HAP-1 (cell line): ENCODE results near the gene PNMA5.
"Not testable (repeated sequence)": the region's sequence is repeated elsewhere in the genome, so short reads cannot be mapped to it uniquely, and the experiment has no call there.

Source experiments
- DNase-seq, 2 experiments: peaks; one replicate each; pipeline ENCODE4 v3.0.0-alpha.2; 2016 to 2020; ENCODE audit warnings: low spot score in 2 of 2
- H3K27me3 ChIP-seq: fragments of 250-450 bp; sonication (Bioruptor Pico); 2 replicates; pipeline ENCODE4 v1.5.1; 2020; ENCODE audit warnings: low read depth, mild to moderate bottlenecking, moderate library complexity
- H3K36me3 ChIP-seq: fragments of 250-450 bp; sonication (Bioruptor Pico); replicated peaks from 2 replicates; pipeline ENCODE4 v1.5.1; 2020; ENCODE audit warnings: mild to moderate bottlenecking
- H3K4me1 ChIP-seq: fragments of 250-450 bp; sonication (Bioruptor Pico); 2 replicates; pipeline ENCODE4 v1.5.1; 2020; ENCODE audit warnings: mild to moderate bottlenecking
- H3K4me3 ChIP-seq: fragments of 250-450 bp; sonication (Bioruptor Pico); 2 replicates; pipeline ENCODE4 v1.5.1; 2020; ENCODE audit warnings: mild to moderate bottlenecking, moderate library complexity
- H3K9me3 ChIP-seq: fragments of 250-450 bp; sonication (Bioruptor Pico); 2 replicates; pipeline ENCODE4 v1.5.1; 2020; ENCODE audit warnings: mild to moderate bottlenecking, moderate library complexity
- in situ Hi-C: fragments of 300-500 bp; cut with MboI; formaldehyde crosslinking; loops from 3 replicates; pipeline ENCODE4 v1.14.3; 2020; ENCODE audit warnings: low sequenced_read_pairs, inconsistent platforms, mixed read lengths

The PNMA5 gene

DNA sequence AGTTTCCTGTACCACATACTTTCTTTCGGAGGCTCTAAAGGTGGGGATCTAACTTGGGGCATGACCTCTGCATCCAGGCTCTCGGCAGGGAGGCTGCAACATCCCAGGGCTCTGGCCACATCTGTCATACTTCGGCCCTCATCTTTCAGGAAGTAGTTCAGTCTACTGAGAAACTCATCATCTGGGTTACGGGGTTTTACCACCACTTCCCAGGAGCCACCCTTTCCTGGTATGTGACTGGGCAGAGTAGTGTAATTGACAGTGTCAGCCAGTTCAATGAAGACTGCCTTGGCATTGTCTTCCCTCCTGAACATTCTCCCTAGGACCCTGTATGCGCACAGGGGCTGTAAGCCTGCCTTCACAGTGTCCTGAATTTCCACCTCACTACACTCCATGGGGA lies 2.8 kb downstream of the PNMA5 start:
- Histone ChIP-seq H3K4me1 (no peaks in the 10 kb centered on the region), H3K4me3 (no peak overlapping the region), H3K27me3 (no peaks in the 10 kb centered on the region), H3K9me3 (no peaks in the 10 kb centered on the region), H3K36me3 (no peaks in the 10 kb centered on the region)
- no peak for DNase-seq
- in situ Hi-C loops = no loop called here

DNA sequence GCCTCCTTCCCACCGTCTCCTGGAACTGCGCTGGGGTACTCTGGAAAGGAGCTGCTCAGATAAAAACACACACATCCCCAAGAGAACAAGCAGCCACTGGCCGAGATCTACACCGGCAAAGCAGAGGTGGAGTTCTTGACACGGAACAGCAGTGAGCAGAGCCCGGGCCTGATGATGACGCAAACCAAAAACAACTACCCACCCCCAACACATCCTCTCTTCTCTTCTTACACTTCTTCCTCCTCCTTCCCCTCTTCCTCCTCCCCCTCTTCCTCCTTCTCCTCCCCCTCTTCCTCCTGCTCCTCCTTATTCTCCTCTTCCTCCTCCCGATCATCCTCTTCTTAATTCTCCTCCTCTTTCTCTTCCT lies 4.6 kb downstream of the PNMA5 start:
- in situ Hi-C loops = no loop called here
- no peak overlapping the region for H3K4me3 ChIP-seq
- no peaks in the 10 kb centered on the region for H3K36me3 ChIP-seq
- H3K4me1 ChIP-seq = no peaks in the 10 kb centered on the region
- DNase-seq = no peak
- H3K9me3 ChIP-seq = no peaks in the 10 kb centered on the region
- no peaks in the 10 kb centered on the region for H3K27me3 ChIP-seq

DNA sequence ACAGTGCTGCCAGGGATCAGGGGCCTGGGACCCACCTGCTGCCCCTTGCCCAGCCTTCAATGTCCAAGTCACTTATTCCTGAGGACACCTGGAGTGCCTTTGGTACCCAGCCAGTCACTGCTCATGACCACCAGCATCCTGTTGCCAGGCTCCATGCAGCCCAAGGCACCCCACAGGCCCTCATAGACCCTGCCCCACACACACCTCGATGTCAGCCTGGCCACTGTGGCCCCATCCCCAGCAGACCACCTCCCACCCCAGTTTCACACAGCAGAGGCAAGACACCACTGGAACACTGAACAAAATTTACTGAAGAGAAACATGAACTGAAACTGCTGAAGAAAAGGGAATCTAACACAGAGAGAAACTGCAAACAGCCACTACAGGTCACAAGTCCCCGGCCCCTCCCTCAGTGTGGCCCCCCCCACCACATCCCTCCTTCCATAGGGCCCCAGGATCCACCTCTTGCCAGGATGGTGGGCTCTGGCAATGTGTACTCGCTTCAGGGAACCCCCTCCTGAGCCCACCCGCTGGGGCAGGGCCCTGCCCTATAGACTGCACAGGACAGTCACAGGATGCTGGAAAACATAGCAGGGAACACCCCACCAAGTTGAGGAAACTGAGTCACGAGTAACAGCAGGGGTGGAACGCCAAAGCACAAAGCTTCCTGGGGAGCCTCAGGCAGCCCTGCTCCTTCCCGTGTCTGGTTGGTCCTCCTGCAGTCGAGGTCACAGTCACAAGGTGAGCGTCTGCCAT lies 5.2 kb downstream of the PNMA5 start:
- H3K4me1 ChIP-seq = no peaks in the 10 kb centered on the region
- in situ Hi-C loops = no loop called here
- H3K9me3 ChIP-seq = no peaks in the 10 kb centered on the region
- H3K4me3 ChIP-seq = no peak overlapping the region
- no peaks in the 10 kb centered on the region for H3K27me3 ChIP-seq
- H3K36me3 ChIP-seq = no peaks in the 10 kb centered on the region
- no peak for DNase-seq

DNA sequence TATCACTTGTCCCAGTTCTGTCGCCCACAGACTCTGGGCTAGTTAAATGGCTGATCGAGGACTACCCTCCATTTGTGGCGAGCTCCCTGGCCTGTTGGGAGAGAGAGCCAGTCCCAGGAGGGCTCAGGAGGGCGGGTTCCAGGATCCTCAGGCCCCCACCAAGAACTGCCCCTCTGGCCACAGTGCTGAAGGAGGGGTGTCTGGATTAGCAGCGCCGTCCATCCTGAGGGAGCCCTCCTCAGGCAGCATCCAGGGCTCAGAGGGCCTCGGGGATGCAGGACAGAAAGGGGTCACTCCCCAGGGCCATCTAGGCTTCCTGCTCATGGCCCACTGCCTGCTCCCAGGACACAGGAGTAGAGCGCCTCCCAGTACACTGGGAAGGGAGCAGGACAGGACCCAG lies 6.1 kb downstream of the PNMA5 start:
- H3K36me3 ChIP-seq = no peaks in the 10 kb centered on the region
- H3K27me3 ChIP-seq = no peaks in the 10 kb centered on the region
- no peak for DNase-seq
- no peaks in the 10 kb centered on the region for H3K9me3 ChIP-seq
- H3K4me3 ChIP-seq = no peak overlapping the region
- in situ Hi-C loops = no loop called here
- H3K4me1 ChIP-seq = no peaks in the 10 kb centered on the region

DNA sequence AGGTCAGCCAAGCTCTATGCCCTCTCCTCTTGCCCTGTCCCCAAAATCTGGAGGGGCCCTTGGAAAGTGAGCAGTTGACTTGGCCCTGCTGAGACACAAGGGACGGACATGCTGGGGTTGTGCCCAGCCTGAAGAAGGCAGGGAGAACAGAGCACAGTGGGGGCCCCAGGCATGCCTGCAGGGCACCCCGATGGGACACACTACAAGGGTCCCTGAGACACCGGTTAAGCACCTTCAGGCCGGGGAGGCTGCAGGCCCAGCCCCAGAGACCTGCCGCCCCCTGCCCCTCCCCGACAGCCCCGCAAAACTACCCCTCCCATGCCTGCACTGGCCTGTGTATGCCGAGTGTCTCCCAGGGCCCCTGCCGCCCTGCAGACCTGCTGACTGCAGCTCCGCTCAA lies 6.8 kb downstream of the PNMA5 start:
- in situ Hi-C loops, H3K36me3 ChIP-seq: not testable (repeated sequence)

DNA sequence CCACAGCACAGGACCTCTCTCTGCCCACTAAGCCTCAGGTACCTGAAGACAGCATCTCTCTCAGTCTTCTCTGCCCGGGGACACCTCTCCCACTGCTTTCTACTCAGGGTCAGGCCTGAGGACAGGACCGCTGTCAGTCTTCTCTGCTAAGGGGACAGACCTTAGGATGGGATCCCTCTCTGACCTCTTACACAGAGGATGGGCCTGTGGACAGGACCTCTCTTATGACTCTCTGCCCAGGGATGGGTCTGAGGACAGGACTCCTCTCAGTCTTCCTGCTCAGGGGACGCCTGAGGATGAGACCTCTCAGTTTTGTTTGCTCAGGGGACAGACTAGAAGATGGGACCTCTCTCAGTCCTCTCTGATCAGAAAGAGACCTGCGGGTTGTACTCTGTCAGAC lies 8.5 kb downstream of the PNMA5 start:
- not testable (repeated sequence) for H3K4me1 ChIP-seq, H3K36me3 ChIP-seq, DNase-seq

More for the DNA sequence above, 6.8 kb downstream of the PNMA5 start:
- not testable (repeated sequence) for H3K4me3 ChIP-seq, DNase-seq, H3K4me1 ChIP-seq, H3K27me3 ChIP-seq, H3K9me3 ChIP-seq

DNA sequence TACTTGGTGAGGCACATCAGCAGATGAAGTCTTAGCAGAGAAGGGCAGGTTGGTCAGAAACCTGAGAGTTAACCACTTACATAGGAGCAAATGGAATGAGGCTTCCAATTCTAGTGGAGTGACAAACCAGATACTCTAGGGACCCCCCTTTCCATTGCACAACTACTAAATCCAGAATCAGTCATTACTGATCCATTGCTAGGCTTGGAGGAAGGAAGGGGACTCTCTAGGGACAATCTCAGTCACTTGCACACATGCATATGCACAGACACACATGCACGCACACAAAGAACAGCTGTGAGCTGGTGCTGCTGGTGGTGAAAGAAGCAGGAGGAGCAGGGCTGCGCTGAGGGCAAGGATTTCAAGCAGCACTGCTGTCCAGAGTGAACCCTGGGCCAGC lies 25.7 kb downstream of the PNMA5 start:
- Histone ChIP-seq H3K4me1 (no peaks in the 10 kb centered on the region), H3K36me3 (no peaks in the 10 kb centered on the region), H3K4me3 (no peak overlapping the region), H3K9me3 (no peaks in the 10 kb centered on the region), H3K27me3 (no peaks in the 10 kb centered on the region)
- in situ Hi-C loops = loop anchor here (25.0 kb wide), 2 partner anchors 694 to 1569 kb away; partner anchors contain the start of genes G6PD, IKBKG and PNCK
- DNase-seq = no peak

More for the DNA sequence above, 8.5 kb downstream of the PNMA5 start:
- in situ Hi-C loops, H3K4me3 ChIP-seq, H3K9me3 ChIP-seq, H3K27me3 ChIP-seq: not testable (repeated sequence)

DNA sequence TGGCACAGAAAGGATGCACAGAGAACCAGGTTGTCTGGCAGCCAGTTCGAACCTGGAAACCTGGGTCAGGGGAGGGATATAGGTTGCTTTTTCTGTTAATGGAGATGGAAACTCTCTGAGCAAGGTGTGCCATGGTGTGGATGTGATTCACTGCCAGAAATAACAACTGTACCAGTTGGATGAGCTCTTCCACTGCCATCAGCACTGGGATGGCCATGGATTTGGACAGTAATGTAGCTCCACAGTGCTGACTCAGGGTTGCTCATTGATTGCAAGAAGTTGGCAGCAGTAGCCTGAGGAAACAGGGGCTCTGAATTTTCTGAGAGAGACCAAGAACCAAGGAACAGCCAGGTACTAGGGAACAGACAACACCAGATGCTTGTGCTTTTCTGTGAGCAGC lies 33.8 kb downstream of the PNMA5 start:
- Histone ChIP-seq H3K4me1 (peaks cover 4% of the 10 kb centered on the region; the same call in 1 of the 2 replicates), H3K4me3 (no peak overlapping the region), H3K9me3 (no peaks in the 10 kb centered on the region), H3K36me3 (no peaks in the 10 kb centered on the region), H3K27me3 (no peaks in the 10 kb centered on the region)
- in situ Hi-C loops = loop anchor here (25.0 kb wide), 2 partner anchors 702 to 1577 kb away; partner anchors contain the start of genes G6PD, IKBKG and PNCK
- DNase-seq = no peak

DNA sequence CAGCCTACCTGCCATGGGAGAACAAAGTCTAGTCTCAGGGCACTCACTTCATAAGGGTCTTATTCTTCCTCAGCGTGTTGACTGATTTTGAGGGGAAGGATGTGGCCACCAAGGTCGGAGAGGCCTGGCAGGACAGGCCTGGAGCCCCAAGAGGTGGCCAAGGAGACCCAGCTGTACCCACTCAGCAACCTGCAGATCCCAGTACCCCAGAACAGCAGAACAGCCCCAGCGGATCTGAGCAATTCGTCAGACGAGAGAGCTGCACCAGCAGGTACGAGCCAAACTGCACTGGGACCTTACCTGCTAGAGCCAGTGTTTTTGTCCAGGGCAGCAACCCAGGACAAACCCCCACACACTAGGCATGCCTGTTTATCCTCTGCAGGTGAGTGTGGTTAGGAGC lies 34.3 kb downstream of the PNMA5 start:
- Histone ChIP-seq H3K4me1 (peaks cover 4% of the 10 kb centered on the region; the same call in 1 of the 2 replicates), H3K4me3 (no peak overlapping the region), H3K36me3 (no peaks in the 10 kb centered on the region), H3K27me3 (no peaks in the 10 kb centered on the region), H3K9me3 (no peaks in the 10 kb centered on the region)
- in situ Hi-C loops = loop anchor here (25.0 kb wide), 2 partner anchors 703 to 1578 kb away; partner anchors contain the start of genes G6PD, IKBKG and PNCK
- no peak for DNase-seq

DNA sequence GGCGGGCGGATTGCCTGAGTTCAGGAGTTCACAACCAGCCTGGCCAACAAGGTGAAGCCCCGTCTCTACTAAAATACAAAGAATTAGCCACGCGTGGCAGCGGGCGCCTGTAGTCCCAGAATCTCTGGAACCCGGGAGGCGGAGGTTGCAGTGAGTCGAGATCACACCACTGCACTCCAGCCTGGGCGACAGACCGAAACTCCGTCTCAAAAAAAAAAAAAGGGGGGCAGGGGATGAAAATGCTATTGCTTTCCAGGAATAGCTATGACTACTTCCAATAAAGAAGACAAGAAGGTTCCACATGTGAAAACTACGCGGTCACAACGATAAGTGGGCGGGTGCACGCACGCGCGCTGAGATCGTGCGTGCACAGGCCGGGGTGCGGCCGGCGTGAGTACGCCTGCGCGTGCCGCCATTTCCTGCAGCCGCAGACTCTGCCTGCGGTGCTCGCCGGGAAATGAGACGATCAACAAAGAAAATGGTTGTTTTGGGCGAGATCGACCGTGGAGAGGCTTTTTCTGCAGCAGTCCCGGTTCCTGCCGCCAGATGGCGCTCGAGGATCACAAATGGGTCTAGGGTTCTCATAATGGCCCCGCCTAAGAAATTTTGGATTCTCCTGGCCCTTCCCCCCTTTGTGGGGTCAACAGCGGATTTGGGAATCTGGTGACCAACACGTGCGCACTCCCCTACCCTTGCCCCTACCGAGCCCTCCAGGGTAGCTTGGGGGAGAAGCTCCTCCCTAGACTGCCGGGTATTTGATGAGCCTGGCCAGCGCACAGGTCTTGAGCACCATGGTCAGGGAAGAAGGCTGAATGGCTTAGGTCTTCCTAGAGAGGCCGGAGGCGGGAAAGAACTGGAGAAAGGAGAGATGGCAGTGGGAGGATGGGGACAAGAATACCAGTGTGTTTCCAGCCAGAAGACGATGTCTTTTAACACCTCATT lies 35.1 kb downstream of the PNMA5 start:
- Histone ChIP-seq H3K36me3 (no peaks in the 10 kb centered on the region), H3K27me3 (no peaks in the 10 kb centered on the region), H3K9me3 (no peaks in the 10 kb centered on the region), H3K4me1 (peaks cover 4% of the 10 kb centered on the region; the same call in 1 of the 2 replicates), H3K4me3 (no peak overlapping the region)
- DNase-seq = peak; percentile 86 to 96
- in situ Hi-C loops = loop anchor here (25.0 kb wide), 2 partner anchors 704 to 1579 kb away; partner anchors contain the start of genes G6PD, IKBKG and PNCK

DNA sequence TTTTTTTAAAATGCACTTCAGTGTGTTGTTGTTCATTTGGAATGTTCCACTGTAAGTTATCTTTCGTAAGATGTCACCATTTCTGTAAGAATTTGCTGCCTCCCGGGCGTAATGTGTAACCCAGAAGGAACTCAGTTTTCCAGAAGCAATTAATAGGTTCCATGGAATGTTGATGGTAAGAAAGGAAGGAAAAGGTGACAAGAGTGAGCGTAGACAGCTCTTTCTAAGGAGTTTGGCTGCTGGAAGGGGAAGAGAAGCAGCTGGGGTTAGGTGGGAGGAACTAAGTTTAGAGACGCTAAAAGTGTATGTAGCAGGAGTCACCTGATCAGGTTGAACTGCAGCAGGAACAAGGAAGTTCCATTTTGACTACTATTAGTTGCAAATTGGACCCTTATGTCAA lies 35.9 kb downstream of the PNMA5 start:
- no peaks in the 10 kb centered on the region for H3K36me3 ChIP-seq
- H3K4me3 ChIP-seq = no peak overlapping the region
- H3K4me1 ChIP-seq = peaks cover 4% of the 10 kb centered on the region; the same call in 1 of the 2 replicates
- no peaks in the 10 kb centered on the region for H3K9me3 ChIP-seq
- H3K27me3 ChIP-seq = no peaks in the 10 kb centered on the region
- in situ Hi-C loops = loop anchor here (25.0 kb wide), 2 partner anchors 704 to 1579 kb away; partner anchors contain the start of genes G6PD, IKBKG and PNCK
- DNase-seq = no peak

DNA sequence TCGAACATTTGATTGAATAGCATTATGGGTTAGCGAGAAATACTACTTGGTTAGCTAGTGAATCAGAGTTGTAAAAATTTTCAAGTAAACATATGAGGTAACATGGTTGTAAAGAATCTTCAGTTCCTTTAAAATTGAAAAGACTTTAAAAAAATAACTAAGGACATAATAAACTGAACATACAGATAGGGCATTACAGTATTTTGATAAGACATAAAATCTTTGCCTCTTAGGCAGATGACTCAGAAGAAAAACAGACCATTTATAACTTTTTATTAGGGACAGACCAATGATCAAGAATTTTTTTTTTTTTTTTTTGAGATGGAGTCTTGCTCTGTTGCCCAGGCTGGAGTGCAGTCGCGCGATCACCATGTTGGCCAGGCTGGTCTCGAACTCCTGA lies 43.1 kb downstream of the PNMA5 start:
- DNase-seq = no peak

DNA sequence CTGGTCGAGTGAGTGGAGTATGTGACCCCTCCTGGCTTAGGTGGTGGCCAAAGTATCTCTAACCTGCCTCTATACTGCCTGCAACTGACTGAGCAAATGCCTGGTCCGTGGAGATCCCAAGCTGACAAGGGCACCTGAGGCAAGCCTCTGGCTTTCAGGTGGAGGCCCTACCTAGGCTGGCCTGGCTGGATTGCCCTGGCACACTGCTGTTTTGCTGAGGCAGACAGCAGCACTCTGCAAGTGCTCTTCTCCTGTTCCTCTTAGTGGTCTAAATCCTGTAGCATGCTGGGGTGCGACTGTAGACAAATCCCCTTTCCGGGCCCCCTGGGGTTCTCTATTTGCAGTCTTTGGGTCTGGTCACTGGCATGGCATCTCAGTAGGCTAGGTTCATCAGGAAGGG lies 44.8 kb downstream of the PNMA5 start:
- no peaks in the 10 kb centered on the region for H3K36me3 ChIP-seq
- DNase-seq = no peak
- no peaks in the 10 kb centered on the region for H3K4me1 ChIP-seq
- in situ Hi-C loops = loop anchor here (10.0 to 25.0 kb wide), 2 partner anchors 1006 to 1388 kb away; no protein-coding TSS in a partner anchor
- H3K27me3 ChIP-seq = no peaks in the 10 kb centered on the region
- H3K9me3 ChIP-seq = no peaks in the 10 kb centered on the region
- no peak overlapping the region for H3K4me3 ChIP-seq

More for the DNA sequence above, 43.1 kb downstream of the PNMA5 start:
- Histone ChIP-seq H3K4me1 (no peaks in the 10 kb centered on the region), H3K36me3 (no peaks in the 10 kb centered on the region), H3K4me3 (no peak overlapping the region), H3K27me3 (no peaks in the 10 kb centered on the region), H3K9me3 (no peaks in the 10 kb centered on the region)
- in situ Hi-C loops = loop anchor here (25.0 kb wide), 2 partner anchors 712 to 1587 kb away; partner anchors contain the start of genes G6PD, IKBKG and PNCK
